GM21390 (cell line): Measurements from ENCODE around the gene RELT.
A peak's percentile ranks its signal among the peaks of the same experiment; 100 is the strongest.

Source experiments
- ATAC-seq: cut with Tn5 transposase; IDR thresholded peaks from one replicate; pipeline ENCODE4 v1.9.1; 2021; ENCODE audit not compliant: unreplicated experiment

Gene RELT

DNA sequence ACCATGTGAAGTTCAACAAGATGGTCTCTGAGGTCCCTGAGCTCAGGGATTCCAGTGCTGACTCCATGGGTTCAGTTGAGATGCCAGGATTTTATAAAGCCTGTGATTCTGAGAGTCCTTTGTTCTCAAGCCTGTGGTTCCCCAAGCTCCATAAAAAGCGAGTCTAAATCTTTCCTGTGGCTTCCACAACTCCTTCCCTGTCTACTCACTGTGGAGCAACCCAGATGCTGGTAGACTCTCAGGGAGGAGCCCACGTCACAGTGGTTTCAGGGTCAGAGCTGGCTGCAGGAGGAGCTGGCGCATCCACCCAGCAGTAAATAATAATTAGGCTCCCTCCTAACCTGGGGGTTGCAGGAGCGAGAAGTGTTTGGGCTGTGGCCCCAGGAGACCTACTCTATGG, 2.0 kb upstream of the RELT start:
- ATAC-seq: no peak

DNA sequence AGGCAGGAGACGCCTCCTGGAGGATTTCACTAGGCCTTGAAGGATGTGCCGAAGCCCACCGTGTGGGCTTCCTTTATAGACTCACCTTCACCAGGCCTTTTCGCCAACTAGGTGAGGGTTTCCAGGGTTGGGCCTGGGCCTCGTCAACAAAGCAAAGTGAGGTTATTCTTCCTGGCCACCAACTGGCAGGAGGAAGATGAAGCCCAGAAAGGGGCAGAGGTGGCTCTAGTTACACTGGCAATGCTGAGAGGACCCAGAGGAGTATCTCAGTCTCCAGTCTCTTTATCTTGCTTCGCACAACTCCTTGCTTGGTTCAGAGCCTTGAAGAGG, 404 bp upstream of the RELT start:
- ATAC-seq: no peak

DNA sequence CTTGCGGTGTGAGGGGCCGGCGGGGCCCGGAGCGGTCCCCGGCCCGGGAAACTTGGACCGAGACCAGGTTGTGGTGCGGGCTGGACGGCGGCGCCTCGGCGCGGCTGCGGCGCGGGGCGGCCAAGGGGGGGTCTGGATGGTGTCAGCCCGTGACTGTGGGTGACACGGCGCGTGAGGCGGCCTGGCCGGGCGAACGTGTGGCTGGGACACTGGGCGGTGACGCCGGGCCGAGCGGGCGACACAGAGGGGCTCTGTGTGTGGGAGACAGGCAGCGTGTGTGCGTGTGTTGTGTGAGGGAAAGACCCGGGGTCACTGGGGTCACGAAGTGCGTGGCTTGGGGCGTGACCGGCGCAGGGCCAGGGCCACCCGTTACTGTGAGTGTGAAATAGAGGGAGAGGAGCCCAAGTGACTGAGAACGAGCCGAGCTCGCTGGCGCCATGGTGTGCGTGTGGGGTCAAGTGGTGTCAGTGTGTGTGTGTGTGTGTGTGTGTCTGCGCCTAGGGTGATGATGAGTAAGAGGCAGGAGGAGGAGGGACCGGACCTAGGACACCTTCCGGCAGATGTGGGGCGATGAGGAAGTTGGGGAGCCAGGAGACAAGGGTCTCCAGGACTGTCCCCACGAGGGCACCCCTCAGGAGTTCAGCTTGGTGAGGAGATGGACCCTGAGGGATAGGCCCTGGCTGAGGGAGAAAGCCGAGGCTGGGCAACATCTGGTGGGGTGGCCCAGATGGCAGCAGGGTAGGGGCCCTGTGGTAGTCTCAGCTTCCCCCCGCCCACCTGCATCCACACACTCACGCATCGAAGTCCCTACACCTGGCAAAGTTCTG, 817 bp downstream of the RELT start:
- ATAC-seq: peak; percentile 13

DNA sequence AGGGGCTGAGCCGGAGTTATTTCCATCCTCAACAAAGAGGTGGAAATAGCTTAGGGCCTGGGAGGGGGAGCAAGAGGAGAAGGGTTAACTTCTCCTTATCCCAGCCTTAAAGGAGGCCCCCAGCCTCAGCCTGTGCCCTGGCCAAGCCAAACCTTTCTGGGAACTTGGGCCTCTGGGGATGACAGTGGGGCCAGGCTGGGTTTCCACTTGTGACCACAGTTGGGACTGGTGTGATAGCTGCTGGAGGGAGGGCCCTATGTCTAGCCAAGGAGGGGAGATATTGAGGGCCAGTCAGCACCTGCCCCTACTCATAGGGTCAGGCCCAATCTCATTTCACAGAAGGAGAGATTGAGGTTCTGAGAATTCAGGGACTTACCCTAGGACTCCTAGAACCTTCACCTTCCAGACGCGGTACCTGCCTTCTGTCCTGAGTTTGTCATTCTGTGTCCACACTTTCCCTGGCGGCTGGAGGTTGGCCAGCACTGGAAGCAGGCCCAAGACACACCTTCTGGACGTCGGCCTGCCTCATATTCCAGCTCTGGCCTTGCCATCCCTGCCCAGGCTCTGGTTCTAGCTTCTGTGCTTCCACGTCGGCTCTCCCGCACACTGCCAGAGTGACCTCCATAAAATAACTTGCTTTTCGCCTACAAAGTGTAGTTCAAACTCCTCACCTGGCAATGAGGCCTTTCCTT, 3.1 kb downstream of the RELT start:
- no peak for ATAC-seq

- ATAC-seq: no peak
These were observed 4.1 kb downstream of the RELT start for GRCh38 chr11:73380331-73380730.

DNA sequence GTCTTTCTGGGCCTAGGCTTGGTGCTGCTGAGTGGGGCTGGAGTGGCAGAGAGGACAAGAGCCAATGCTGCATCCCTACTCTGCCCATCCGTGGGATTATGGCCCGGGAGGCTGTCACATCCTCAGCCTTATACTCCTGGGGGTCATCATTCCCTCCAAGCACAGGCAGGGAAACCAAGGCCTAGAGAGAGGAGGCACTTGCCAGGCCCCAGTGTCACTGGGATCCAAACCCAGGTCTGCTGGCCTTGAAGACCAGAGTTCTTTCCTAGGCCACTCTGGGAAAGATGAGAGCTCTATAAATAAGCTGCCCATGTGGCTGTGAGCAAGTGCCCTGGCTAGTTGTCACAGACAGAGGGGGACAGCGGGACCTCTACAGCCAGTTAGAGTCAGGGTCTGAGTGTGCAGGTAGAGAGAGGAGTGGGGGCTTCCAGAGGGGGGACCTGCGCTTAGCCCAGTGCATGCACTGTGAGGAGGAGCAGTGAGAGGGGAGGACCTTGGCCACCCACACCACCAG, 4.8 kb downstream of the RELT start:
- no peak for ATAC-seq

DNA sequence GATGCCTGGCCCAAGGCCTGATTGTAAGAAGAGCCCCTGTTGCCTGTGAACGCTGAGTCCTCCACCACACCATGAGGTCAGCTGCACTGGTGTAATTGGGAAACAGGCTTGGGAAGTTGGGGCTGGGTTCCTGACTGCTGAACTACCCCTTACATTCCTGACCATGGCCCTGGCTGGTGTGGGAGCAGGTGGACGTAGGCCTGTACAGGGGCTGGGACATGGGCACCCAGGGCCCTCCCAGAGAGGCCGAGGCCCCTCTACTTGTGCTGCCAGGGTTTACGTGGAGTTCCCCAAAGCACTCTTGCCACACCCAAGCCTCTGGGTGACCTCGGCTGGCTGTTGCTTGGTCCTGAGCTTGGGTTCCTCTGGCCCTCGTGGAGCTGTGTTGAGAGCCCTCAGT, 5.4 kb downstream of the RELT start:
- ATAC-seq: no peak

DNA sequence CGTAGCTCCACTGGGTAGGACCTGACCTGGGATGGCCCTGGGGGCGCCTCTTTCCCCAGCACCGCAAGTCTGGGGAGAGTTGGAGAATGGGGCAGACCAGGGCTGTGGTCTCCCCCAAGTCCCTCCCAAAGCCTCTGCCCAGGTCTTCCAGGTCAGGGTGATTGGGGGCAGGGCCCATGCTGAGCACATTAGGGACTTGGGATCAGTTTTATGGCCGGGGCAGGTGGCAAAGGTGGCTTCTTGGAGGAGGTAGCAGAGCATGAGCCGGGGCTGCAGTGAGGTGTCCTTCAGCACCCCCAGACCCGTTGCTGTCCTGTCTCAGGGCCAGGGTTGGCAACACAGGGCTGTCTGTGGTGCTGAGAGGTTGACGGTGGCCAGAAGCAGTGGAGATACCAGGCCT, 6.0 kb downstream of the RELT start:
- no peak for ATAC-seq

GRCh38 chr11:73382747-73383146, 6.5 kb downstream of the RELT start:
- no peak for ATAC-seq

GRCh38 chr11:73383249-73384124, 7.3 kb downstream of the RELT start:
- no peak for ATAC-seq

- ATAC-seq: no peak
These were observed 7.9 kb downstream of the RELT start for GRCh38 chr11:73384125-73384441.

DNA sequence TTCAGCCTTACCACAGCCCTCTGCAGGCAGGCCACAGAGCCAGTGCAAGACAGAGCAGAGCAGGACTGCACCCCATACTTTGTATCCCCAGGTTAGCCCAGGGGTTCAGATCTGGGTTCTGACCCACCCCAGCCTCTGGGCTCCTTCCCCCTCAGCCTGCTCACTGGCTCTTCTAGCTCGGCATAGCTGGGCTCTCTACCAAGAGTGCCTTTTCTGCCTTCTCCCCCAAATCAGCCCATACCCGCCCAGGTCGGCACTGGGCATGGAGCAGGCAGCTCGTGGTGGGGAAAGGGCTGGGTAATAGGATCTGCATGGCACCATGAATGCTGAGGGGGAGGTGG, 8.3 kb downstream of the RELT start:
- ATAC-seq: no peak

DNA sequence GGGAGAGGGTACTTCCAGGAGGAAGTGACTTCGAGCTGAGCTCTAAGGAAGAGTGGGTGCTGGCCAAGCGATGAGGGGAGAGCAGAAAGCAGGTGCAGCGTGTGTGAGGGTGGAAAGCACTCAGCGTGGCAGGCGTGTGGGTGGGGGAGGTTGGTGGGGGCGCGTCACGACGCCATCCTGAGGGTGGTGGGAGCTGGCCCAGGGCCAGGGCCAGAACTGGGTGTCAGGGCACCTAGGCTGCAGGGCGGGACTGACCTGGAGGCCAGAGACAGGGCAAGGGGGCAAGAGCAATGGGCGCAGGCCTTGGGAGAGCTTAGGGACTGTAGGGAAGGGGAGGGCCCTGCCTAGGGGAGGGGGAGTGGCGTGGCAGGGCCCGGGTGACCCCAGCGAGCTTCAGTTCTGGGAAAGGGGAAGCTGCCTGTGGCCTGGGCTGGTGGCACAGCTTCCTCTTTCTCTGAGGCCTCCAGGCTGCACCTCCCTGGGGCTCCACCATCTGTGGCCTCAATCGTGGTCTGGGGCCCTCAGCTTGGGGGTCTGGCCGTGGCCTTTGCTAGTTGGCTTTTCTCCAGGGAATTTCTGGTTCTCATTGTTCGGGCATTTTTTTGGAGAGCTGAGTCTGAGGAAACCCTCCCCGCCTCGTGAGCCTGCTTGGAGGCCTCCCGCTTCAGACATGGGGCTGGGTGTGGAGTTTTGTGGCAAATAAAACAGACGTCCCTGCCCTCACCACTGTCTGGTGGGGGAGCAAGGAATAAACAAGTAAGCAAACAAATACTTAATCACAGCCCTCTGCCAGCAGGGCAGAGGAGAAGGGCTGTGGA, 8.9 kb downstream of the RELT start:
- ATAC-seq: peak; percentile 37

DNA sequence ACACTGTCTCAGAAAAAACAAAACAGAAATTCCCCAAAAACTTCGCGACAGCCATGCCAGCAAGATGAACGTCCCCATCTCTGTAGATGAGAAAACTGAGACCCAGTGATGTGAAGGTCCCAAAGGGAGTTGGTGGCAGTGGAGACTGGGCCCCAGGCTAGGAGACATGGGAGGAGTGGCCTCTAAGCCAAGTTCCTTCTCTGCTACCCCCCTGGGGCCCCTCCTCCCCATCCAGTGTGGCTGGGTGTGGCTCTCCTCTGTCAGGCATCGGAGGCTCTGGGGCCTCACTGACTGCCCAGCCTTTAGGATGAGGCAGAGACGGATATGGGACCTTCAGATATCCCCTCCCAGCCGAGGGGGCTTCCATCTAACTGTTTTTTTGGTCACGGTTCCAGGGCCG, 9.8 kb downstream of the RELT start:
- no peak for ATAC-seq

DNA sequence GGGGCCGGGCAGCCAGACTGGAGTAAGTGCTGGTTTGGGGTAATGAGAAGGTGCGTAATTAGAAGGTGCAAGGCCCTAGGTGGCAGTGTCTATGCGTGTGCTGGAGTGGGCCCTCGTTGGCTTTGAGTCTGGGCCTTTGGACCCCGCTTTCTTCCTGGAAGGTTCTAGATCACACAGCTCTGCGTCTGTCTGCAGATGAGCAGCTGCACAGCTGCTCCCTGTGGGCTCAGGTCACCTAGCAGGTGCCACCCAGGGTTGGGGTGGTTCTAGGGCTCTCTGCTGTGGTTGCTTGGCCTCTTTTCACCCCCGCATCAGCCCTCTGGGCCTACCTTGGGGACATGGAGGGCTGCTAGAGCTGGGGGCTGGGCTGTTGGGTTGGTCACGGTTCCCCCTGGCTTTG, 10.3 kb downstream of the RELT start:
- no peak for ATAC-seq

- no peak for ATAC-seq
These were observed 11.5 kb downstream of the RELT start for GRCh38 chr11:73387594-73388264.

DNA sequence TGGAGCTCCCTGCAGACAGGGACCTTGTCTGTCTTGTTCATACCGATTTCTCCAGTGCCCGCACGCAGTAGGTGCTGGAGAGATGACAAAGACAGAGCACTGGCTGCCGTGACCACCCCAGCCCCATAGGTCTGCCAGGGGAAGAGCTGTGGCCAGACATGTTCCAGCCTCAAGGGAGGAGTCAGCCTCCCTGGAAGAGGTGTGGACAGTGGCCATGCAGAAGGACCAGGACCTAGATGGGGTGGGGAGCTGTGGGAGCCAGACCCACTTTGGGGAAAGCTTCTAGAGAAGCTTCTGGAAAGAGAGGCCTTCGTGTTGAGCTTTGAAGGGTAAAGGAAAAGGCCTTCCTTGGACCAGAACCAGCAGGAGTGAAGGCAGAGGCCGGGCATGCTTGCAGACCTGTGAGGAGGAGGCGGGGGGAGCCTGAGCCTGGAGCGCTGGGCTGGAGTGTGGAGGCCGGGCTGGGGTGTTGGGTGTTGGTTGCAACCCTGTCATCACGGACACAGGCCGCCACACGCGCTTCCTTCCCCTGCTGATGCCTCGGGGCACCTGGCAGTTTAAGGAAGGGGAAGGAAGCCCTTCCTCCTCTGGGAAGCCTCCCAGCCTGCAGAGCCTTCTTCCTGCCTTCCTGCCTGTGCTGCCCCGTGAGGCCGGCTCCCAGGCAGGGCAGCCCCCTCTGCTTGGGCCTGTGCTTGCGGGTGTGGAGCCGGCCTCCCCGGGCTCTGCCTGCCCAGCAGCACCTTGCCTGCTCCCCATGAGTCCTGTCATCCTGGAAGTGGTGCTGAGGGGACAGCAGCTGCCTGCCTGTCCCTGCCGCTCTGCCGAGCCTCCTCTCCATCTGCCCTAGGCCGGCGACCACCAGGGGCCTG, 12.3 kb downstream of the RELT start:
- ATAC-seq: no peak

DNA sequence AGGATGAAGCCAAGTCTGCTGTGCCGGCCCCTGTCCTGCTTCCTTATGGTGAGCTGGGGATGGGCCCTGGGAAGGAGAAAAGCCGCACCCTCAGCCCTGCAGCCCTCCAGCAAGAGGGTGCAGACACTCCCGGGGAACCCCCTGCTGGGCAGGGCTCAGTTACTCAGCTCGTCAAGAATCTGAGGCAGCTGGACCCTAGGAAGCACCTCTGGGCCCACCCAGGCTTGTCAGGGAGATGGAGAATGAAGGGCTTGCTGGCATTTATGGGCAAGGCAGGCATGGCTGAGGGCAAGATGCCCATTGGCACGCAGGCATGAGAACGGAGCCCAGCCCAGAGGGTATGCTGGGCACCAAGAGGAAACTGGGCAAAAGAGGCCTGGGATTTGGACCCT, 12.9 kb downstream of the RELT start:
- no peak for ATAC-seq

DNA sequence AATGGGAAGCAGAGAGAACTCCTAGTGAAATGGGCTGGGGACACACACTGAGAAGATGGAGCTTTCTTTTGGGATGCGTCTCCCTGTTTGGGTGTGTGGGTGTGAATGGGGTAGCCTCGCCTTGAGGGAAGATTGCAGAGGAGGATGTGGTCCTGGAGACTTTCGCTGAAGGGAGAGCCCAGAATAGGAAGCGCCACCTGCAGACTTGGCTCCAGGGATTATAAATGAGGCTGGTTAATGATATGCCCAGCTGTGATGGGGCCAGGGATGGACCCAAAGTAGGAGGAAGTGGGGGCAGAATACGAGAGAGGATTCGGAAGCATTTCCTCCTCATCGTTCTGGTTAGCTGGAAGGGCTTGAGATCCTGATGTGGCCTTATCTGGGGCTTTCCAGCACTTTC, 13.7 kb downstream of the RELT start:
- ATAC-seq: no peak
